PC-3 (cell line): Measurements from ENCODE around the gene QPRT. TPM values are rescaled to one million over a fixed set of nuclear protein-coding genes. Genes with fewer than 3 reads are reported as not detected.
"Not testable (repeated sequence)": the region's sequence is repeated elsewhere in the genome, so short reads cannot be mapped to it uniquely, and the experiment has no call there.

Experiments
- ATAC-seq: fragments of 200-7000 bp; cut with Tn5 transposase; 2 replicates; pipeline ENCODE4 v1.9.1; 2020; ENCODE audit warnings: mild to moderate bottlenecking, moderate library complexity
- BruUV-seq: library from RNA; stranded (reverse); fragments of 400-500 nt; replicated peaks from 2 replicates; lab custom pipeline; 2021; lab: Mats Ljungman, UMichigan
- CTCF ChIA-PET: fragments of 300-600 bp; sonication (Branson Sonifier 250); formaldehyde crosslinking; loops from one replicate; lab custom pipeline; 2022; ENCODE audit warnings: antibody characterized with exemption; lab: Charles Lee
- POLR2A ChIA-PET: fragments of 300-600 bp; sonication (Branson Sonifier 250); formaldehyde crosslinking; loops from one replicate; lab custom pipeline; 2022; ENCODE audit warnings: antibody characterized with exemption; ENCODE audit not compliant: unreplicated experiment; lab: Charles Lee
- DNase-seq: peaks from one replicate; pipeline ENCODE4 v3.0.0-alpha.2; 2015
- H2AFZ ChIP-seq: fragments of 300-600 bp; sonication (generic); 2 replicates; pipeline ENCODE4 v1.6.0; 2016; ENCODE audit warnings: antibody characterized with exemption, low read length
- H3F3A ChIP-seq: fragments of 300-600 bp; sonication (generic); one replicate; pipeline ENCODE4 v1.6.0; 2017; ENCODE audit warnings: antibody characterized with exemption, low read length, control low read depth, mild to moderate bottlenecking; ENCODE audit not compliant: unreplicated experiment
- H3K27ac ChIP-seq: fragments of 300-600 bp; sonication (generic); 2 replicates; pipeline ENCODE4 v1.5.1; 2016; ENCODE audit warnings: mild to moderate bottlenecking, low read length
- H3K27me3 ChIP-seq: fragments of 300-600 bp; sonication (generic); 2 replicates; pipeline ENCODE4 v1.6.1; 2016; ENCODE audit warnings: low read length, mixed read lengths
- H3K36me3 ChIP-seq: fragments of 300-600 bp; sonication (generic); 2 replicates; pipeline ENCODE4 v1.6.1; 2016; ENCODE audit warnings: low read depth, mixed run types, low read length, mixed read lengths
- H3K4me1 ChIP-seq: fragments of 300-600 bp; sonication (generic); 2 replicates; pipeline ENCODE4 v1.5.1; 2016; ENCODE audit warnings: low read length; ENCODE audit not compliant: insufficient read depth
- H3K4me2 ChIP-seq: fragments of 300-600 bp; sonication (generic); 2 replicates; pipeline ENCODE4 v1.6.0; 2016; ENCODE audit warnings: low read length
- H3K4me3 ChIP-seq: fragments of 300-600 bp; sonication (generic); 2 replicates; pipeline ENCODE4 v1.5.1; 2016; ENCODE audit warnings: mild to moderate bottlenecking, low read length, mixed read lengths
- H3K79me2 ChIP-seq: fragments of 300-600 bp; sonication (generic); 2 replicates; pipeline ENCODE4 v1.6.1; 2017; ENCODE audit warnings: low read length, mixed read lengths
- H3K9ac ChIP-seq: fragments of 300-600 bp; sonication (generic); 2 replicates; pipeline ENCODE4 v1.6.0; 2016; ENCODE audit warnings: mild to moderate bottlenecking, low read length
- H3K9me2 ChIP-seq: fragments of 300-600 bp; sonication (generic); replicated peaks from 2 replicates; pipeline ENCODE4 v1.6.1; 2016; ENCODE audit warnings: mixed run types, low read length, mixed read lengths
- H3K9me3 ChIP-seq: fragments of 300-600 bp; sonication (generic); 2 replicates; pipeline ENCODE4 v1.6.1; 2016; ENCODE audit warnings: low read length, mixed read lengths
- H4K20me1 ChIP-seq: fragments of 300-600 bp; sonication (generic); 2 replicates; pipeline ENCODE4 v1.6.1; 2016; ENCODE audit warnings: low read length, mixed read lengths
- CTCF ChIP-seq: fragments of 300-600 bp; sonication (generic); conservative IDR thresholded peaks from 2 replicates; pipeline ENCODE4 v1.5.1; 2017; ENCODE audit warnings: antibody characterized with exemption, low read depth, mild to moderate bottlenecking, low read length
- EZH2 ChIP-seq: fragments of 300-600 bp; sonication (generic); IDR thresholded peaks from one replicate; pipeline ENCODE4 v1.6.1; 2017; ENCODE audit warnings: antibody characterized with exemption, mild to moderate bottlenecking, low read length; ENCODE audit not compliant: unreplicated experiment
- EZH2phosphoT487 ChIP-seq: fragments of 300-600 bp; sonication (generic); IDR thresholded peaks from 2 replicates; pipeline ENCODE4 v1.6.1; 2018; ENCODE audit warnings: mild to moderate bottlenecking, antibody characterized with exemption, low read length, borderline replicate concordance
- intact Hi-C: fragments of 100-400 bp; cut with micrococcal nuclease; formaldehyde crosslinking; loops from 2 replicates; pipeline ENCODE4 v1.9.0; 2023
- total RNA-seq: library from RNA; depleted of rRNA; stranded (reverse); fragments of >200 nt; gene quantifications from 2 replicates; pipeline ENCODE4 v1.2.3, GENCODE V29; 2014

The QPRT gene
- total RNA-seq, 1 experiment from 2014 or later, result 0.22 TPM

DNA sequence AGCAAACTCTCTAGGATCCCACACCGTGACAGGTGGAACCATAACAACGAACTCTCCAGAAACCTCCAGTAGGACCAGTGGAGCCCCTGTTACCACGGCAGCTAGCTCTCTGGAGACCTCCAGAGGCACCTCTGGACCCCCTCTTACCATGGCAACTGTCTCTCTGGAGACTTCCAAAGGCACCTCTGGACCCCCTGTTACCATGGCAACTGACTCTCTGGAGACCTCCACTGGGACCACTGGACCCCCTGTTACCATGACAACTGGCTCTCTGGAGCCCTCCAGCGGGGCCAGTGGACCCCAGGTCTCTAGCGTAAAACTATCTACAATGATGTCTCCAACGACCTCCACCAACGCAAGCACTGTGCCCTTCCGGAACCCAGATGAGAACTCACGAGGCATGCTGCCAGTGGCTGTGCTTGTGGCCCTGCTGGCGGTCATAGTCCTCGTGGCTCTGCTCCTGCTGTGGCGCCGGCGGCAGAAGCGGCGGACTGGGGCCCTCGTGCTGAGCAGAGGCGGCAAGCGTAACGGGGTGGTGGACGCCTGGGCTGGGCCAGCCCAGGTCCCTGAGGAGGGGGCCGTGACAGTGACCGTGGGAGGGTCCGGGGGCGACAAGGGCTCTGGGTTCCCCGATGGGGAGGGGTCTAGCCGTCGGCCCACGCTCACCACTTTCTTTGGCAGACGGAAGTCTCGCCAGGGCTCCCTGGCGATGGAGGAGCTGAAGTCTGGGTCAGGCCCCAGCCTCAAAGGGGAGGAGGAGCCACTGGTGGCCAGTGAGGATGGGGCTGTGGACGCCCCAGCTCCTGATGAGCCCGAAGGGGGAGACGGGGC lies 14.7 kb upstream of the QPRT start:
- BruUV-seq, result no TSS peak
- Histone ChIP-seq H3K4me1 (no peaks in the 10 kb centered on the region), H3K36me3 (no peaks in the 10 kb centered on the region), H3K79me2 (no peaks in the 10 kb centered on the region), H3F3A (no peaks in the 10 kb centered on the region), H3K27me3 (no peaks in the 10 kb centered on the region), H3K9ac (no peak overlapping the region), H3K9me3 (no peaks in the 10 kb centered on the region), H4K20me1 (no peaks in the 10 kb centered on the region), H2AFZ (no peak overlapping the region), H3K27ac (no peak overlapping the region), H3K4me2 (no peak overlapping the region), H3K4me3 (no peak overlapping the region), H3K9me2 (no peaks in the 10 kb centered on the region)
- TF ChIP-seq CTCF, result no peak
- DNase-seq (no peak), ATAC-seq (no peak)
- ChIA-PET CTCF (no interaction called here), POLR2A (no interaction called here)
- intact Hi-C loops, result no loop called here

DNA sequence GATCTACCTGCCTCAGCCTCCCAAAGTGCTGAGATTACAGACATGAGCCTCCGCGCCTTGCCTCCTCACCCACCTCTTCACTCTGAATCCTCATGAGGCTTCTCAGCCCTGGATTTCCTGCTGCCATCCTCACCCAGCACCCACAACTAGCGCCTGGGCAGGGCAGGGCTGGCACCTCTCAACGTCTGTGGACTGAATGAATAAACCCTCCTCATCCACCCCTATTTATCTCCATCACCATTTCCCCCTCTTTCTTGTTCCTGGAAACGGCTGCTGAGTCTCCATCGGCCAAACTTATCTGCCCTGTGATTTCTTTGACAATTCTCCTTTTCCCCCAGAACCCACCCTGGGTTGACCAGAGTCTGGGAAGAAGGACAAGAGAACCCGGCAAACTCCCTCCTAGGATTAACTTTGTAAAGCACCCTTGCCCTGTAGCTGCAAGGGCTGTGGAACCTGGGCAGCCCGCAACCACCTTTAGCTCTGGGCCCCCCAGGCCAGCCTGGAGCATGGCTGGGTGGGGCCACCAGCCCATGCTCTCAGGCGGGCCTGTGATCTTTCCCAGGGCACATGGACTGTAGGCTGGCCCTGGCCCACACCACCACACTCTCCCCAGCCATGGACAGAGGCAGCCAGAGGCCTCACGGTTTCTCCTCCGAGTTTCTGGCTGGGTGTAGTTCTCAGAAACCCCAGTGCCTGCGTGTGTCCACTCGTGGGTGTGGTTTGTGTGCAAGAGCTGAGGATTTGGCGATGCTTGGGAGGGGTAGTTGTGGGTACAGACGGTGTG lies 13.5 kb upstream of the QPRT start:
- H3K4me2 ChIP-seq, result no peak overlapping the region
- H3K27ac ChIP-seq, result no peak overlapping the region
- H3K9me3 ChIP-seq, result no peaks in the 10 kb centered on the region
- no peak for ATAC-seq
- POLR2A ChIA-PET, result no interaction called here
- no peaks in the 10 kb centered on the region for H4K20me1 ChIP-seq
- no peak overlapping the region for H3K4me3 ChIP-seq
- TF ChIP-seq EZH2phosphoT487 (no peak), CTCF (no peak), EZH2 (no peak)
- H3K36me3 ChIP-seq, result no peaks in the 10 kb centered on the region
- BruUV-seq, result no TSS peak
- intact Hi-C loops, result no loop called here
- H3K79me2 ChIP-seq, result no peaks in the 10 kb centered on the region
- no peaks in the 10 kb centered on the region for H3K9me2 ChIP-seq
- no peaks in the 10 kb centered on the region for H3K27me3 ChIP-seq
- no peak overlapping the region for H2AFZ ChIP-seq
- no peaks in the 10 kb centered on the region for H3K4me1 ChIP-seq
- CTCF ChIA-PET, result no interaction called here
- DNase-seq, result no peak
- H3F3A ChIP-seq, result no peaks in the 10 kb centered on the region
- H3K9ac ChIP-seq, result no peak overlapping the region

GRCh38 chr16:29667322-29667610 lies 11.7 kb upstream of the QPRT start:
- H3K9ac ChIP-seq, H3K27ac ChIP-seq, H3K36me3 ChIP-seq, H3K4me2 ChIP-seq, H4K20me1 ChIP-seq, H2AFZ ChIP-seq, intact Hi-C loops, H3K27me3 ChIP-seq, H3K4me3 ChIP-seq, POLR2A ChIA-PET, BruUV-seq, H3K79me2 ChIP-seq, H3K9me2 ChIP-seq, H3F3A ChIP-seq, ATAC-seq, DNase-seq, H3K4me1 ChIP-seq, H3K9me3 ChIP-seq, CTCF ChIA-PET: not testable (repeated sequence)
